Tongue (tissue), 2 donors: ENCODE measurements around the gene PLD5. TPM values are rescaled to one million over a fixed set of nuclear protein-coding genes. Genes with fewer than 3 reads are reported as not detected.
A peak's percentile ranks its signal among the peaks of the same experiment; 100 is the strongest.
"Not testable (repeated sequence)": the region's sequence is repeated elsewhere in the genome, so short reads cannot be mapped to it uniquely, and the experiment has no call there.

ENCODE experiments used
- DNase-seq: peaks from one replicate; pipeline ENCODE4 v3.0.0-alpha.2; 2015
- total RNA-seq: library from RNA; depleted of rRNA; stranded (reverse); fragments of >200 nt; gene quantifications from one replicate; pipeline ENCODE4 v1.2.3, GENCODE V29; 2014

PLD5 gene
- total RNA-seq, 1 donor from 2014 or later: 0.21 TPM

- no peak for DNase-seq
These were observed 99.3 kb downstream of the PLD5 start for GRCh38 chr1:242425232-242425631.

GRCh38 chr1:242416657-242417056 lies 107.8 kb downstream of the PLD5 start:
- DNase-seq: no peak

GRCh38 chr1:242412921-242413320 lies 111.6 kb downstream of the PLD5 start:
- no peak for DNase-seq

GRCh38 chr1:242411901-242412300 lies 112.6 kb downstream of the PLD5 start:
- DNase-seq: no peak

- no peak for DNase-seq
These were observed 118.5 kb downstream of the PLD5 start for GRCh38 chr1:242405947-242406346.

GRCh38 chr1:242404296-242404695 lies 120.2 kb downstream of the PLD5 start:
- no peak for DNase-seq

- DNase-seq: no peak
These were observed 121.5 kb downstream of the PLD5 start for GRCh38 chr1:242402956-242403355.

GRCh38 chr1:242401937-242402336 lies 122.6 kb downstream of the PLD5 start:
- no peak for DNase-seq

- DNase-seq: no peak
These were observed 126.1 kb downstream of the PLD5 start for GRCh38 chr1:242398351-242398750.

- no peak for DNase-seq
These were observed 132.6 kb downstream of the PLD5 start for GRCh38 chr1:242391896-242392295.

GRCh38 chr1:242376121-242376520 lies 148.4 kb downstream of the PLD5 start:
- DNase-seq: not testable (repeated sequence)

- not testable (repeated sequence) for DNase-seq
These were observed 174.1 kb downstream of the PLD5 start for GRCh38 chr1:242350446-242350845.

- DNase-seq: no peak
These were observed 174.9 kb downstream of the PLD5 start for GRCh38 chr1:242349636-242350035.

GRCh38 chr1:242330865-242331264 lies 193.6 kb downstream of the PLD5 start:
- DNase-seq: peak; percentile 3

- DNase-seq: not testable (repeated sequence)
These were observed 197.1 kb downstream of the PLD5 start for GRCh38 chr1:242327381-242327780.

- DNase-seq: not testable (repeated sequence)
These were observed 202.5 kb downstream of the PLD5 start for GRCh38 chr1:242321981-242322380.

GRCh38 chr1:242318140-242318539 lies 206.4 kb downstream of the PLD5 start:
- DNase-seq: no peak

GRCh38 chr1:242314865-242315264 lies 209.6 kb downstream of the PLD5 start:
- DNase-seq: not testable (repeated sequence)

GRCh38 chr1:242314085-242314649 lies 210.3 kb downstream of the PLD5 start:
- not testable (repeated sequence) for DNase-seq

- not testable (repeated sequence) for DNase-seq
These were observed 215.8 kb downstream of the PLD5 start for GRCh38 chr1:242308681-242309080.

GRCh38 chr1:242293781-242294180 lies 230.7 kb downstream of the PLD5 start:
- not testable (repeated sequence) for DNase-seq

- DNase-seq: not testable (repeated sequence)
These were observed 236.4 kb downstream of the PLD5 start for GRCh38 chr1:242288067-242288466.

- DNase-seq: not testable (repeated sequence)
These were observed 241.6 kb downstream of the PLD5 start for GRCh38 chr1:242282758-242283485.

GRCh38 chr1:242278406-242278805 lies 246.1 kb downstream of the PLD5 start:
- not testable (repeated sequence) for DNase-seq
